Neural progenitor cell (in vitro differentiated cells): ENCODE data around the gene GJC2. TPM values are rescaled to one million over a fixed set of nuclear protein-coding genes. Genes with fewer than 3 reads are reported as not detected.
A peak's percentile ranks its signal among the peaks of the same experiment; 100 is the strongest.

Experiments used
- DNase-seq: peaks from one replicate; pipeline ENCODE4 v3.0.0-alpha.2; 2016; ENCODE audit warnings: low spot score
- H2AFZ ChIP-seq: fragments of 200-600 bp; sonication (generic); replicated peaks from 2 replicates; pipeline ENCODE4 v1.6.1; 2016; ENCODE audit warnings: antibody characterized with exemption
- H3F3A ChIP-seq: fragments of 200-600 bp; sonication (generic); 2 replicates; pipeline ENCODE4 v1.6.1; 2016; ENCODE audit warnings: antibody characterized with exemption, low read depth
- H3K27ac ChIP-seq: fragments of 200-600 bp; sonication (generic); 2 replicates; pipeline ENCODE4 v1.5.1; 2016; ENCODE audit warnings: mild to moderate bottlenecking
- H3K27me3 ChIP-seq: fragments of 200-600 bp; sonication (generic); 2 replicates; pipeline ENCODE4 v1.6.1; 2016; ENCODE audit warnings: mild to moderate bottlenecking, moderate library complexity
- H3K36me3 ChIP-seq: fragments of 200-600 bp; sonication (generic); 2 replicates; pipeline ENCODE4 v1.5.1; 2016
- H3K4me1 ChIP-seq: fragments of 200-600 bp; sonication (generic); 2 replicates; pipeline ENCODE4 v1.6.1; 2016; ENCODE audit warnings: mixed run types
- H3K4me2 ChIP-seq: fragments of 200-600 bp; sonication (generic); 2 replicates; pipeline ENCODE4 v1.6.1; 2016
- H3K4me3 ChIP-seq: fragments of 200-600 bp; sonication (generic); 2 replicates; pipeline ENCODE4 v1.5.1; 2016
- H3K79me2 ChIP-seq: fragments of 200-600 bp; sonication (generic); 2 replicates; pipeline ENCODE4 v1.6.1; 2016; ENCODE audit warnings: low read depth
- H3K9ac ChIP-seq: fragments of 200-600 bp; sonication (generic); 2 replicates; pipeline ENCODE4 v1.6.1; 2016
- H3K9me3 ChIP-seq: fragments of 200-600 bp; sonication (generic); 2 replicates; pipeline ENCODE4 v1.5.1; 2016; ENCODE audit warnings: low read depth
- H4K20me1 ChIP-seq: fragments of 200-600 bp; sonication (generic); 2 replicates; pipeline ENCODE4 v1.6.1; 2016; ENCODE audit warnings: low read depth
- H3K27ac Mint-ChIP-seq: 3 replicates; pipeline ENCODE4 v1.8.0; 2021; ENCODE audit warnings: mixed read lengths
- H3K27me3 Mint-ChIP-seq: 2 replicates; pipeline ENCODE4 v1.8.0; 2022; ENCODE audit warnings: low read depth, mild to moderate bottlenecking, inconsistent platforms, moderate library complexity, mixed read lengths; ENCODE audit not compliant: insufficient read depth
- H3K36me3 Mint-ChIP-seq: 3 replicates; pipeline ENCODE4 v1.8.0; 2021; ENCODE audit warnings: mixed read lengths
- H3K4me1 Mint-ChIP-seq: 3 replicates; pipeline ENCODE4 v1.8.0; 2021; ENCODE audit warnings: mixed read lengths
- H3K4me3 Mint-ChIP-seq: 3 replicates; pipeline ENCODE4 v1.8.0; 2021; ENCODE audit warnings: mild to moderate bottlenecking, moderate library complexity, mixed read lengths
- H3K9me3 Mint-ChIP-seq: 3 replicates; pipeline ENCODE4 v1.8.0; 2020; ENCODE audit warnings: mixed read lengths
- EZH2 ChIP-seq: fragments of 200-600 bp; sonication (generic); IDR thresholded peaks from 2 replicates; pipeline ENCODE4 v1.6.1; 2017; ENCODE audit warnings: antibody characterized with exemption, mild to moderate bottlenecking, moderate library complexity
- EZH2phosphoT487 ChIP-seq: fragments of 200-600 bp; sonication (generic); IDR thresholded peaks from 2 replicates; pipeline ENCODE4 v1.6.1; 2017; ENCODE audit warnings: antibody characterized with exemption
- total RNA-seq: library from RNA; depleted of rRNA; stranded (reverse); fragments of >200 nt; gene quantifications from 2 replicates; pipeline ENCODE4 v1.2.3, GENCODE V29; 2015; ENCODE audit warnings: low replicate concordance
- TF ChIP-seq, protein P1 (sequence below): fragments of 200-600 bp; sonication (generic); IDR thresholded peaks from 2 replicates; pipeline ENCODE4 v1.5.1; 2017; ENCODE audit warnings: antibody characterized with exemption, mild to moderate bottlenecking

GJC2 gene
- total RNA-seq, 1 donor from 2014 or later = not detected

DNA sequence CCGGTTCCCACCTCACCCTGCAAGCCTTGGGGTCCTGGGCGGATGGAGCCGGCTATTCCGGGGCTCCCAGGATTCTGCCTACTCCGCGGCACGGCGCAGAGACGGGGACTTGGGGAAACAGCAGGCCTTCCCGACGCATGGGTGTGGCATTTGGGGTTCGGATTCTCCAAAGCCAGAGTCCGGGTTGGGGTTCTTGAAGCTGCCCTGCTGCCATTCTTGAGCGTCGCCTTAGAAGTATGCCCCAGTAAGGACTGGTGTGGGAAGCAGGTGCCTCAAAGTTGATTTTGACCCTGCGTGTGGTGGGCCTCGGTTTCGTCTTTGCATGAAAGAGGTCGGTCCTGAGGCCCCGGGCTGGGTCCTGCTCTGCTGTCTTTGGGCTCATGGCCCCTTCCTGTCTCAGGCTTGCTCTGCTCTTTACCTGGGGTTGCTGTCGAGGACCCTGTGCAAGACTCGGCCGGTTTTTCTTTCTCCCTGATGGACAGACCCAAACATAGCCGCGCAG is 9.0 kb upstream of the GJC2 start:
- Mint-ChIP-seq H3K4me3 (peak overlapping the region; percentile 98), H3K36me3 (no peaks in the 10 kb centered on the region), H3K27ac (peak overlapping the region; percentile 87), H3K27me3 (peaks cover 15% of the 10 kb centered on the region), H3K9me3 (no peaks in the 10 kb centered on the region), H3K4me1 (peaks cover 19% of the 10 kb centered on the region)
- peaks cover 6% of the 10 kb centered on the region for H3K4me1 ChIP-seq
- peak overlapping the region; percentile 97 for H3K4me2 ChIP-seq
- no peaks in the 10 kb centered on the region for H3K9me3 ChIP-seq
- H3K79me2 ChIP-seq = peaks cover 45% of the 10 kb centered on the region
- peak overlapping the region; percentile 84 for H3K4me3 ChIP-seq
- TF ChIP-seq, protein P1, sequence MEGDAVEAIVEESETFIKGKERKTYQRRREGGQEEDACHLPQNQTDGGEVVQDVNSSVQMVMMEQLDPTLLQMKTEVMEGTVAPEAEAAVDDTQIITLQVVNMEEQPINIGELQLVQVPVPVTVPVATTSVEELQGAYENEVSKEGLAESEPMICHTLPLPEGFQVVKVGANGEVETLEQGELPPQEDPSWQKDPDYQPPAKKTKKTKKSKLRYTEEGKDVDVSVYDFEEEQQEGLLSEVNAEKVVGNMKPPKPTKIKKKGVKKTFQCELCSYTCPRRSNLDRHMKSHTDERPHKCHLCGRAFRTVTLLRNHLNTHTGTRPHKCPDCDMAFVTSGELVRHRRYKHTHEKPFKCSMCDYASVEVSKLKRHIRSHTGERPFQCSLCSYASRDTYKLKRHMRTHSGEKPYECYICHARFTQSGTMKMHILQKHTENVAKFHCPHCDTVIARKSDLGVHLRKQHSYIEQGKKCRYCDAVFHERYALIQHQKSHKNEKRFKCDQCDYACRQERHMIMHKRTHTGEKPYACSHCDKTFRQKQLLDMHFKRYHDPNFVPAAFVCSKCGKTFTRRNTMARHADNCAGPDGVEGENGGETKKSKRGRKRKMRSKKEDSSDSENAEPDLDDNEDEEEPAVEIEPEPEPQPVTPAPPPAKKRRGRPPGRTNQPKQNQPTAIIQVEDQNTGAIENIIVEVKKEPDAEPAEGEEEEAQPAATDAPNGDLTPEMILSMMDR = no peak
- TF ChIP-seq EZH2phosphoT487 = no peak
- no peak for TF ChIP-seq EZH2
- H3K36me3 ChIP-seq = no peaks in the 10 kb centered on the region
- H3K27ac ChIP-seq = peak overlapping the region; percentile 97
- peaks cover 14% of the 10 kb centered on the region for H4K20me1 ChIP-seq
- H3K9ac ChIP-seq = peak overlapping the region; percentile 99
- DNase-seq = no peak
- no peak overlapping the region for H2AFZ ChIP-seq
- peaks cover 7% of the 10 kb centered on the region for H3F3A ChIP-seq
- peaks cover 33% of the 10 kb centered on the region for H3K27me3 ChIP-seq

DNA sequence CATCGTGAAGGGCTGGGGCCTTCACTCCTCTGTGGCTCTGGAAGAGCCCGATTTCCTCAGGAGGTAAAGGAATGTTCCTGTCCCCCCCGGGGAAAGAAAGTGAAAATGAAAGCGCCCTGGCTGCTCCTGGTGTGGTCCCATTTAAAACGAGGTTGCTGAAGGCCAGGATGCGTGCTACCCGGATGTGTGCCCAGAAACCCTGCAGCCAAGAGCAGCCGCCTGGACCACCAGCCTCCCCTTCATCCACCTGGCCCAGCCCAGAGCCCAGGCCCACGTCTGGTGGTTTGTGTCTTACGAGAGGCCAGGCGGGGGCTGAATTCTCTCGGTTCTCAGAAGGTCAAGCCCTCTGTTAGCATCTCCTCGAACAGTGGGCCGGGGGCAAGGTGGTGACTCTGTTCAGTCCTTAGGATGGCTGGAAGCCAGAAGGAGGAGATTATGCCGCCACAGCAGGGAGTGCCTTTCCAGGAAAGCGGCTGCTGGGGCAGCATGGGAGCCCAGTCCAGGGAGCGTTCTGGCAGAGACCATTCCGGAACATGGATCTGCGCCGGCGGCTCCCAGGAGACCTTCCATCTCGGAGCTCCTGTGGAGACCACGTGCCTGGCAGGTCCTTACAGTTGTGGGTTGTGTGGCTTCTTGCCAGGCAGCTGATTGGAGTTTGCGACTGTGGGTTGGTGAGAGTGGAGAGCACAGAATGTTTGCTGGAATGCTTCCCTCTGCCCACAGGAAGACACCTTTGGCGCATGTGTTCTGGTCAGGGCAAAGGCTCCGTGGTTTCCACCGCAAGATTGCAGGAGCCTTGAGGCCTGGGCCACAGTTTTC is 8.3 kb upstream of the GJC2 start:
- peak overlapping the region; percentile 97 for H3K4me2 ChIP-seq
- peaks cover 6% of the 10 kb centered on the region for H3K4me1 ChIP-seq
- peaks cover 14% of the 10 kb centered on the region for H4K20me1 ChIP-seq
- H2AFZ ChIP-seq = no peak overlapping the region
- Mint-ChIP-seq H3K27ac (peak overlapping the region; percentile 87), H3K27me3 (peaks cover 10% of the 10 kb centered on the region), H3K36me3 (no peaks in the 10 kb centered on the region), H3K9me3 (no peaks in the 10 kb centered on the region), H3K4me1 (peaks cover 19% of the 10 kb centered on the region), H3K4me3 (peak overlapping the region; percentile 98)
- no peaks in the 10 kb centered on the region for H3K9me3 ChIP-seq
- H3F3A ChIP-seq = peaks cover 7% of the 10 kb centered on the region
- DNase-seq = no peak
- no peaks in the 10 kb centered on the region for H3K36me3 ChIP-seq
- peak overlapping the region; percentile 84 for H3K4me3 ChIP-seq
- TF ChIP-seq EZH2 = no peak
- no peak for TF ChIP-seq EZH2phosphoT487
- TF ChIP-seq, protein P1 = no peak
- H3K9ac ChIP-seq = peak overlapping the region; percentile 99
- no peak overlapping the region for H3K27ac ChIP-seq
- peaks cover 45% of the 10 kb centered on the region for H3K79me2 ChIP-seq
- H3K27me3 ChIP-seq = peaks cover 27% of the 10 kb centered on the region

DNA sequence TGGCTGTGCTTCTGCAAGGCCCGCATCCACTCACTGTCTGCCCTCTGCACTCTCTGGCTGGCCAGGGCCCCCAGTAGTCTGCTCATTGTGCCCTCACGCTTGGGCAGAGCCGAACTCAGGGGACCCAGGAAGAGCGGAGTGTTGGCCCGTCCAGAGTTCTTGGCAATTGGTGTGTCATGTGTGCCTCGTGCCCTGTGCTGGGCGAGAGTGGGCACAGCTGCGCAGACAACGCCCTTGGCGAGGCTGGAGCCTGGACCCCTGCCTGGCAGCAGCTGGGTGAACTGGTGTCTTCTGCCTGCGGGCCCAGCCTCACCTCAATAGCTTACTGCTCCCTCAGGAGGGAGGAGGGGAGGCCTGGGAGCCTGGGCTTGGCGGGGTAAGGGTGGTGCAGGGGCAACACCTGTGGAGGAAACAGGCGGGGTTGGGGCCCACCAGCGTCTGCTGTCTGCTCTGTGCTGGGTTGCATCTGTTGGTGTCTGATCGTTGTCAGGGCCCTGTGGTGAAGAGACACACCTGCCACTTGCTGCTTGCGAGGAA is 7.5 kb upstream of the GJC2 start:
- Histone ChIP-seq H3K9me3 (no peaks in the 10 kb centered on the region), H2AFZ (no peak overlapping the region), H3K79me2 (peaks cover 45% of the 10 kb centered on the region), H3K4me3 (no peak overlapping the region), H3K27me3 (peaks cover 19% of the 10 kb centered on the region), H4K20me1 (peaks cover 14% of the 10 kb centered on the region), H3K27ac (no peak overlapping the region), H3F3A (peaks cover 7% of the 10 kb centered on the region), H3K9ac (no peak overlapping the region), H3K36me3 (no peaks in the 10 kb centered on the region), H3K4me2 (no peak overlapping the region), H3K4me1 (peaks cover 6% of the 10 kb centered on the region)
- Mint-ChIP-seq H3K27ac (no peak overlapping the region), H3K4me1 (peaks cover 19% of the 10 kb centered on the region), H3K4me3 (peak overlapping the region; percentile 98), H3K27me3 (peaks cover 10% of the 10 kb centered on the region), H3K9me3 (no peaks in the 10 kb centered on the region), H3K36me3 (no peaks in the 10 kb centered on the region)
- TF ChIP-seq EZH2phosphoT487 = no peak
- no peak for TF ChIP-seq EZH2
- TF ChIP-seq, protein P1 = no peak
- DNase-seq = no peak
